HG03520 (cell line): ENCODE results near the gene MEIOC.
"Not testable (repeated sequence)": the region's sequence is repeated elsewhere in the genome, so short reads cannot be mapped to it uniquely, and the experiment has no call there.

Experiments
- ATAC-seq: cut with Tn5 transposase; IDR thresholded peaks from one replicate; pipeline ENCODE4 v1.9.1; 2021; ENCODE audit warnings: mild to moderate bottlenecking, moderate library complexity; ENCODE audit not compliant: unreplicated experiment

Gene MEIOC

DNA sequence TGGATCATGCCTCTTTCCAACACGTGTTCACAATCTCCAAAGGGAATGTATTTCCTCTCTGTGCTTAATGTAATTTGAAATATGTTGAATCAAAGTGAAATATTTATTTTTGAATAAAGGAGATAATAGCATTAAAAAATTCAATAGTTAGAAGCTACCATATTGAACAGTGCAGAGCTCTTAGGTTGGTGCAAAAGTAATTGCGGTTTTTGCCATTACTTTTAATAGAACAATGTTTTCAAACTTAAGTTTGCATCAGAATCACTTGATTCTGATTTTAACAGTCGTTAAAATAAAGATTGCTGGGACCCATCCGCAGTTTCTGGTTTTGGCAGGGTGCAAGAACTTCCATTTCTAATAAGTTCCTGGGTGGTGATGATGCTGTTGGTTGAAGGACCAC lies 10.0 kb upstream of the MEIOC start:
- ATAC-seq: no peak

DNA sequence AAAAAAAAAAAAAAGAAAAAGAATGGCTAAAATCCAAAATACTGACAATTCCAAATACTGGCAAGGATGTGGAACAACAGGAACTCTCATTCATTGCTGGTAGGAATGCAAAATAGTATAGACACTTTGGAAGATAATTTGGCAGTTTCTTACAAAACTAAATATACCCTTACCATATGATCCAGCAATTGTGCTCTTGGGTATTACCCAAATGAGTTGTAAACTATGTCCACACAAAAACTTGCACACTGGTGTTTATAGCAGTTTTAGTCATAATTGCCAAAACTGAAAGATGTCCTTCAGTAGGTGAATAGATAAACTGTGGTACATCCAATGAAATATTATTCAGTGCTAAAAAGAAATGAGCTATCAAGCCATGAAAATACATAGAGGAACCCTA lies 8.5 kb upstream of the MEIOC start:
- no peak for ATAC-seq

DNA sequence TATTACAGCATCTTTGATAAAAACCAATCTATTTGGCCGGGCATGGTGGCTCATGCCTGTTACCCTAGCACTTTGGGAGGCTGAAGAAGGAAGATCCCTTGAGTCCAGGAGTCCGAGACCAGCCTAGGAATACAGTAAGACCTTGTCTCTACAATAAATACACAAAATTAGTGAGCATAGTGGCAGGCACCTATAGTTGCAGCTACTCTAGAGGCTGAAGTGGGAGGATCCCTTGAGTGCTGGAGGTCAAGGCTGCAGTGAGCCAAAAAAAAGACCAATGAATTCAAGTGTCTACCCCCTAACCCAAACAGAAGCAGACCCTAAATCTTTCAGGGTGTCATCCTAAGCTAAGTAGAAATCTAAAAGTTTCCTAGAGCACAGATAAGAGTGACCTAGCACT lies 7.3 kb upstream of the MEIOC start:
- ATAC-seq: no peak

DNA sequence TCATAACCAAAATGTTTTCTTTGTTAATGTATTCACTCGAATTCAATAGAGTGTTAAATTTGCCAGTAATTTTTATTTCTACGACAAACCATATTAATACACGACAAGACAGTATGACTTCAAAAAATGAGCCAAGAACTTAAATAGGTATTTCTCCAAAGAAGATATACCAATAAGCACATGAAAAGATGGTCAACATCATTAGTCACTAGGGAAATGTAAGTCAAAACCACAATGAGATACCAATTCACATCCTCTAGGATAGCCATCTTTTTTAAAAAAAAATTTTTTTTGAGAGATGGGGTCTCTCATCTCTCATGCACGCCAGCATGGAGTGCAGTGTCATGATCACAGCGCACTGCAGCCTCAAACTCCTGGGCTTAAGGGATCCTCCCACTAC lies 5.0 kb upstream of the MEIOC start:
- no peak for ATAC-seq

DNA sequence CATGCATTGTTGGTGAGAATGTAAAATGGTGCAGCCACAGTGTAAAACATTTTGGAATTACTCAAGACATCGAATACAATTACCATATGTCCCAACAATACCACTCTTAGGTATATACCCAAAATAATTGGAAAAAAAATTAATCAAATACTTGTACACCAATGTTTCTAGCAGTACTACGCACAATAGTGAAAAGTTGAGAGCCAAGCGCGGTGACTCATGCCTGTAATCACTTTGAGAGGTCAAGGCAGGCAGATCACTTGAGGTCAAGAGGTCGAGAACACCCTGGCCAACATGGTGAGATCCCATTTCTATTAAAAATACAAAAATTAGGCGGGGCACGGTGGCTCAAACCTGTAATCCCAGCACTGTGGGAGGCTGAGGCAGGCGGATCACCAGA lies 3.5 kb upstream of the MEIOC start:
- ATAC-seq: no peak

DNA sequence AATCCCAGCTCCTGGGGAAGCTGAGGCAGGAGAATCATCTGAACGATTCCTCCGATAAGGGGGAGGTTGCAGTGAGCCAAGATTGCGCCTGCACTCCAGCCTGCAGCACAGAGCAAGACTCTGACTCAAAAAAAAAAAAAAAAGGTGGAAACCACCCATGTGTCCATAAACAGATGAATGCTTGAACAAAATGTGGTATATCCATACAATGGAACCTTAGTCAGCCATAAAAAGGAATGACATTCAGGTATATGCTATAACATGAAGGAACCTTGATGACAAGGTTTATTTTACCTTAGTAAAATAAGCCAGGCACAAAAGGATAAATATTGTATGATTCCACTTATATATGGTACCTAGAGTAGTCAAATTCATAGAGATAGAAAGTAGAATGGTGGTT lies 2.9 kb upstream of the MEIOC start:
- no peak for ATAC-seq

DNA sequence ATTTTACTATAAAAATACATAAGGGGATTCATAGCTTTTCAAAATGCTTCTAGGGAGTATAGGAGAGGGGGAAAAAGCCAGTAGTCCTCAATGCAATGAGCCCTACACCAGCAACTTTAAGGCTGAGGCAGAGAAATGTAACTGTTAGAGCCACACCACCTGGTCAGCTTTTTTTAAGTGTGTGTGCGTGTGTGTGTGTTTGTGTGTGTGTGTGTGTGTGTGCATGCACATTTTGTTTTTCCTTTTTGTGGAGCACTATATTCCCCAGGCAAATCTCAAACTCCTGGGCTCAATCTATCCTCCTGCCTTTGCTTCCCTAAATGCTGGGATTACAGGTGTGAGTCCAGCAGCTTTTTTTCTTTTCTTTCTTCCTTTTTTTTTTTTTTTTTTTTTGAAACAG lies 2.3 kb upstream of the MEIOC start:
- ATAC-seq: no peak

DNA sequence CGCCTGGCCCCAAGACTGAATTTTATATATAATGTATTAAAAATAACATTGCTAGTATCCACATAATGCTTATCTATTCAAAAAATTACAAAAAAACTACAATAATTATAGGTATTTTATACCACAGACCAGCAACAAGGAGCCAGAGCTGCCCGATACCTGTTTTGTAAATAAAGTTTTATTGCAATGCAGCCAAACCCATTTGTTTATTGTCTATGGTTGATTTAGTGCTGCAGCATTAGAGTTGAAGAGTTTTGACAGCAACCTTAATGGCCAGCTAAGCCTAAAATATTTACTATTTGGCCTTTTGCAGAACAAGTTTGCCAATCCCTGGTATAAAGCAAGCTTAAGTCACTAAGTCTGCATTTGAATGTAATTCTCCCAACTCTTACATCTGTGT lies 5.6 kb downstream of the MEIOC start:
- ATAC-seq: no peak

DNA sequence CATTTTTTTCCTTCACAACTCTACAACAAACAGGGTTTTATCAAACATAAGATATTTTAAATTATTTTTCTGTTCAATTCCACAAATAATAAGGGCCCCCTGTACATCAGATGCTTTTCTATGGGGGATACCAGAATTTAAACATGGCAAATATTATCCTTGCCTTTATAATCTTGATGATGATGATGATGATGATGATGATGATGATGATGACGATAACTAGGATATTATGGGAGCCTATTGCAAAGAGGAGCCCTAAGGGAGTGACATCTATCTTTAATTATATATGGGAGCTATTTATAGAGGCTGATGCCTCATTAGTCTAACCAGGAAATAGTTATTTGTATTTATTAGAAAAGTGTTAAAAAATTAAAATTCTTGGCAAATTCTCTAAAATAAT lies 6.8 kb downstream of the MEIOC start:
- ATAC-seq: no peak

DNA sequence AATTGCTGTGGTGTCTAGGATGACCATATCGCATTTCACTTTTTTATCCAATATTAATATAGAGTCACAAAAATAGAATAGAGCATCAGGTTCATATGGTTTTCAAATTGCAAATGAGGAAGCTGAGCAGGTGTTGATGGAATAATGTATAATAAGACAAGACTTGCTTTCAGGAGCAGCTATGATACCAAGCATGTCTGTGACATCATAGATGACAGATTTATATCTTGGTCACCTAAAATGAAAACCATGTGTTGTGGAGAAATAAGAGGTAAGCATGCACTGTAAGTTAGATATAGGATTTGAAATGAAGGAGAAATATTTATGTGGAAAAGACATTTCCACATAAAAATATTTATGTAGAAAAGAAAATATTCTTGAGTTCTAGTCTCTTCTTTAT lies 8.6 kb downstream of the MEIOC start:
- ATAC-seq: no peak

DNA sequence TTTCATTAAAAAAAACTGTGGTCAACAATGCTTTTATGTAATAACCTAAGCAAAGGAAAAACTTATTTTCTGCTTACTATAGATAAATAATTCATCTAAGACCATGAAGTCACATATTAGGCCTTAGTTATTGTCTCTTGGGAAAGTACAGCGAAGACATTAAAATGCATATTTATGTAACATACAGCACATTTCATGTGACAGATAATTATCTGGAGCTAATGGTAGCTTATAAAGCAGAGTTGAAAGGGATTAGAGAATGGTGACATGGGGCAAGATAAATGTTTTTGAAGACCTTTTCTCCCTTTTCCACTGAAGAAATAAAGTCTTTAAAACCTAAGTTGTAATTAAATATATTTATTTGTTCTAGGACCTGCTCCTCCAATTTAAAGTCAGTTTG lies 9.7 kb downstream of the MEIOC start:
- no peak for ATAC-seq

DNA sequence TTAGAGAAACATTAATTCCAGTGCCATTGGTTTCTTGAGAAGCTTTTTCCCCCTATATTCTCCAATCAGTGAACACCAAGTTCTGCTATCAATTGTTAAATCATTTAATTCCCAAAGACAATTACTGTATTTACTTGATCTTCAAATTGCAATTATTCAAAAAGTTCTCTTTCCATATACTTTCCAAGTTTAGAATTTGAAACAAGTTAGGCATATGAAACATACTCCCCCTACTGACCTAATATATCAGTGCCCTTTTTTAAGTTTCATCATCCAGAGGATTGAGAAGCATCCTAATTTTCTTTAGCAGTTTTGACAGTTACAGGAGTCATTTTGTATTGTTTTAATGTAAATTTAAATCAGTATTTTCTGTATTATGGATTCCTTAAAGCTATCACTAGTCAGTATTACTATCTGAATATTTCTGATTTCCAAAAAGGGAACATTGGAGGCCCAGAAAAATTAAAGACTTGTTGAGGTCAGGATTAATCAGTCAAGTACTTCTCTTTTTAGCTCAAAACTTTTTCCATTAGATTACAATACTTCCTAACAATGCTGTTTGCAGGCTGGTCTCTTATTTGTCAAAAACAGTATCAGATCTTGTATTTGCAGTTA lies 16.3 kb downstream of the MEIOC start:
- ATAC-seq: no peak

DNA sequence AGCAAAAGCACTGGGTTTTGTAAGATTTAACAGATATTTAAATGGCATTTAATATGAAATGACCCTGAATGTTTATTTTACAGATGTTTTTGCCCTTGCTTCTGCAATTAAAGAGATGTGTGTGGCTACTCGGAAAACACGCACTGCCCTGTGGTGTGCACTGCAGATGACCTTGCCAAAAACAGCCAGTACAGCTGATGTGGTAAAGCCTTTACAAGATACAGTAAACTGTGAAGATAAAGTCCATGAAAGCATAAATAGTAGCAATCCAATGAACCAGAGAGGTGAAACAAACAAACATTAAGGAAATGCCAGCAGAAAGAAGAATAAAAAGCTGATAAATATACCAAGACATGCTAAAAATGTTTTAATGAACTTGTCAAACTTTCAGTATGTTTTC lies 17.6 kb downstream of the MEIOC start:
- ATAC-seq: no peak

DNA sequence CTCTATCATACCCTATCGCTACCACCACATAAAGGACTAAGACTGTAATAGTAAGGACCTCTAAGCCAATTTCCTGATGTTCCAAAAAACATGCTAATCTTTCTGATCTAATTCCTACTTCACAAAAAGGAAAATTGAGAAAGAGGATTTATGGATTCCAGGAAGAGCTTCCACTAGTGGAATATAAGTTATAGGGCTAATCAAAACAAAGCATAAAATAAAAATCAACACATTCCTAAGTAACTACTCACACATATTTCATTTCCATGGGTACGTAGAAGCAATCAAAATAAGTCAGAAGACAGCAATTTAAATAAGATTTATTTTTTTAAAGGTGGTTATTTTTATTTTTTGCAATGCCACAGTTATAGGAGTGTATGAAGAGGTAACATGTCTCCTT lies 20.9 kb downstream of the MEIOC start:
- ATAC-seq: no peak

DNA sequence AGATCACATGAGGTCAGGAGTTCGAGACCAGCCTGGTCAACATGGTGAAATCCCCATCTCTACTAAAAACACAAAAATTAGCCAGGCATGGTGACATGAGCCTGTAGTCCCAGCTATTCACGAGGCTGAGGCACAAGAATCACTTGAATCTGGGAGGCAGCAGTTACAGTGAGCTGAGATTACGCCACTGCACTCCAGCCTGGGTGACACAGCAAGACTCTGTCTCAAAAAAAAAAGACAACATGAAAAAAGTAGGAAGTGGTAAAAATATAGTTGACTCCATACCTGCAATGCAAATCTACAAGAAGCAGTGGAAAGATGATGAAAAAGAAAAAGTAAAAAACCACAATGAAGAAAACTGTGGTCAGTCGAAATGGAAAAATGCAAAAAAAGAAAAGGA lies 27.0 kb downstream of the MEIOC start:
- ATAC-seq: not testable (repeated sequence)

DNA sequence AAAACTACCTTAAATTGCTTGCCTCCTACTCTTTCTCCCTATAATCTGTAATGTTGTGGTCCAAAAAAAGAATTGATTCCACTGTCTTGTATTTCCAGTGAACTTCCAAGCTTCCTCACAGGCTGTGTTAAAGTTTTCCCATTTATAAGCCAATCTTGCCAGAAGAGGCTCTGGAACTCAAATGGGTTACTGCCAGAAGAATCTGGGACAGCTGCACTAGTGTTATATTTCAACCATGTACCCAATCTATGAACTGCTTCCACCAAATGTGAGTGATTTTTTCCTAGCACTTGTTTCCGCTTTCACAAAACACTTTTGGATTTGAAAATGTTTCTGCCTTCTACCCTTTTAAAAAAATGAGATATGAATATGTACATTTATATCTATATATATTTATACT lies 31.5 kb downstream of the MEIOC start:
- ATAC-seq: no peak

DNA sequence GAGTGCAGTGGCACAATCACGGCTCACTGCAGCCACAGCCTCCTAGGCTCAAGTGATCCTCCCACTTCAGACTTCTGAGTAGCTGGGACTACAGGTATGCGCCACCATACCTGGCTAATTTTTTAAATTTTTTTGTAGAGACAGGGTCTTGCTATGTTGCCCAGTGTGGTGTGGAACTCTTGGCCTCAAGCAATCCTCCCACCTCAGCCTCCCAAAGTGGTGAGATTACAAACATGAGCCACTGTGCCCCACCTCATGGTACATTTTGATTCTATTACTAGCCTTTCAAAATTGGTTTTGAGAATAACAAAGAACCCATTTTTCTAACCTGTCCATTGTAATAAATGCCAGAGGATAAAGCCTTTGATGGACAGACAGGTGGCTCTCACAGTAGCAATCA lies 31.9 kb downstream of the MEIOC start:
- no peak for ATAC-seq

DNA sequence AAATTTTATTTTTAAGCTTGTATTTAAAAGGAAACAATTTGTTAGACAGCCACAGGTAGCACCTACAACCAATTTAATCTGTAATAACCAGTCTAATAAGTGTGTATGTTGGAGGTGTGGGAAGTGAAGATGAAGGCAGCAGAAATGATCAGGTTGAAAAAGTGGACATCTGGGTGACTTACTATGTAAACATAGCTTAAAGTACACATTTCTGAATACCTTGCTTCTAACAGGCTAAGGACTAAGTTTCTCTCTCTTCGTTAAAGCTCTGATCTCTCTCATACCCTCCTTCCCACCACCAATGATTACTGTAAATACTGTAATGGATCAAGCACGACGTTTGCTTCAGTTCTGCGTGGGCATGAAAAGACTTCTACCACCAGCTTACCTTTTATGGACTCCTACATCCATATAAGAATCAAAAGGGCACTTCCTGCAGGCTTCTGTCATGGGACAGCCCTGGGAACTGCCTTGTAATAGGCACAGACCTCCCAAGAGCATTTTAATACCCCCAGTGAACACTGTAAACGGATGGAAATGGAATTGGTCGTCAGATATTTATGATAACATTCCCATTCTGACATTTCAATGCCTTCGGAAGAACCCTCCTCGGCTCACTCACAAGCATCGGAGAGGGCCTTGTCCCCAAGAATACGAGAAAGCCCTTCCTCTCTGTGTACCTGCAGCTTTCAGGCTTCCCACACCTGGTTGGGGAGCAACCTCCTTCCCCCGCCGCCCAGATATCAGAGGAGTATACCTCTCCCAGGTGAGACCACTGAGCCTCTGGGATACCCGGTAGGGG lies 32.6 kb downstream of the MEIOC start:
- ATAC-seq: no peak

DNA sequence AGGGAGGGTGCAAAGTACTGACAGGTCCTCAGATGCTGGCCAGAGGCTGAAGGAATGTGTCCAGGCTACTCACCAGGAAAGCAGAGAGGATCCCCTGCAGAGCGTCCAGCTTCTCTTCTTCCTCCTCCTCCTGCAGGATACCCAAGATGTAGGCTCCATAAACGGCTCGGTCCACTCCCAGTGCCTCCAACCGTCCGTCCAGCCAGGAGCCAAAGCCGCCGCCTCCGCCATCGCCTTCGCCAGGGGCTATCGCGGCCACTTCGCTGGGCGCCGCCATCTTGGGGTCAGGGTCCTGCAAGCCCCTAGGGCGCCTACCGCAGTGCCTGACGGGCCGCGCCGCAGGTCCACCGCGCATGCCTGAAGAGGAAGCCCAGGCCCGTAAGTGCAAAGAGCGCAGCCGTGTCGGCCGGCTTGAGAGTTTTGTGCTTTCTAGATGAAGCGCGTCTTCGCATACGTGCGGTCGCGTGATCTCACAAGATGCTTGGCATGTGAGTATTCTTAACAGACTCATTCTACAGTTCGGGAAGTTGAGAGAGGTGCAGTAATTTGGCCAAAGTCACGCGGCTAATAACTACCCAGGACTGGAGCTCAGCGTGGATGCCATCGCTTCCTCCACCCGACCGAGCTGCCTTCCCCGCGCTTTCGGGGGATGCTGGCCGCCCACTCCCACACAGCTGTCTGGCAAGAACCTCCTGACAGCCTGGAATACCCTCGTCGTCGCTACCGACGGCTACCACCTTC lies 33.4 kb downstream of the MEIOC start, which contains the start of gene CCDC43:
Gene CCDC43, minus strand, starts transcription at position 300 of the 741 bp plus-strand sequence. Its CDS starts 23 bp downstream, at position 277.
- ATAC-seq: peak; percentile 53

DNA sequence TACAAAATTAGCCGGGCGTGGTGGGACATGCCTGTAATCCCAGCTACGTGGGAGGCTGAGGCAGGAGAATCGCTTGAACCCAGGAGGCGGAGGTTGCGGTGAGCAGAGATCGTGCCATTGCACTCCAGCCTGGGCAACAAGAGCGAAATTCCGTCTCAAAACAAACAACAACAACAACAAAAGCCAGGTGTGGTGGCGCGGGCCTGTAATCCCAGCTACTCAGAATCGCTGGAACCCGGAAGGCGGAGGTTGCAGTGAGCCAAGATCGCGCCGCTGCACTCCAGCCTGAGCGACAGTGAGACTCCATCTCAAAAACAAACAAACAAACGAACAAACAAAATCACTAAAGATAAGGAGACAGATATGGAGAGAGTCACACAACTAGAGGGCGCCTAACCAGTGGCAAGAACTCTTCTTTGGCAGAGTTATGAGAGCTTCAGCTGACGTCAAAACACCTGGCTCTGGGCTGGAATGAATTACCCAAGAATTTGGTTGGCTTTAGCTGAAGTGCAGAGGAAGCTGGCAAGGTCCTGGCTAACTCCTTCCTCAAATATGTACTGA lies 34.6 kb downstream of the MEIOC start:
- not testable (repeated sequence) for ATAC-seq

DNA sequence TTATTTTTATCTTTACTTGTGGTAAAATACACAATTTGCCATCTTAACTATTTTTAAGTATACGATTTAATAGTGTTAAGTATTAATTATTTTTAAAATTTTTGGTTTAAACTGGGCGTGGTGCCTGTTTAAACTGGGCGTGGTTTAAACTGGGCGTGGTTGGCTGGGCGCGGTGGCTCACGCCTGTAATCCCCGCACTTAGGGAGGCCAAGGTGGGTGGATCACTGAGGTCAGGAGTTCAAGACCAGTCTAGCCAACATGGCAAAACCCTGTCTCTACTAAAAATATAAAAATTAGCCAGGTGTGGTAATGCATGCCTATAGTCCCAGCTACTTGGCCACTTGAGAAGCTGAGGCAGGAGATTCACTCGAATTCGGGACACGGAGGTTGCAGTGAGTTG lies 37.3 kb downstream of the MEIOC start:
- no peak for ATAC-seq

DNA sequence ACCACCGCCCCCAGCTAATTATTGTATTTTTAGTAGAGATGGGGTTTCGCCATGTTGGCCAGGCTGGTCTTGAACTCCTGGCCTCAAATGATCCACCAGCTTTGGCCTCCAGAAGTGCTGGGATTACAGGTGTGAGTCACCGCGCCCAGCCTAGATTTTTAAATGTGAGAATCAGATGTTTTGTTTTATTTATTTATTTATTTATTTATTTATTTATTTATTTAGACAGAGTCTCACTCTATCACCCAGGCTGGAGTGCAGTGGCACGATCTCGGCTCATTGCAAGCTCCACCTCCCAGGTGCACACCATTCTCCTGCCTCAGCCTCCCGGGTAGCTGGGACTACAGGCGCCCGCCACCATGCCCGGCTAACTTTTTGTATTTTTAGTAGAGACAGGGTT lies 44.0 kb downstream of the MEIOC start:
- ATAC-seq: not testable (repeated sequence)
